Karpas-422 (cell line): ENCODE measurements around the gene UBR3. TPM values are rescaled to one million over a fixed set of nuclear protein-coding genes. Genes with fewer than 3 reads are reported as not detected.

ENCODE experiments used
- DNase-seq: peaks from one replicate; pipeline ENCODE4 v3.0.0-alpha.2; 2015
- H2AFZ ChIP-seq: fragments of 200-600 bp; sonication (generic); 2 replicates; pipeline ENCODE4 v1.6.1; 2014; ENCODE audit warnings: antibody characterized with exemption, low read length, mixed read lengths
- H3K27ac ChIP-seq: fragments of 200-600 bp; sonication (generic); 2 replicates; pipeline ENCODE4 v1.5.1; 2014; ENCODE audit warnings: mild to moderate bottlenecking, low read length, moderate library complexity
- H3K27me3 ChIP-seq: fragments of 200-600 bp; sonication (generic); 2 replicates; pipeline ENCODE4 v1.6.1; 2014; ENCODE audit warnings: low read length, mixed read lengths
- H3K36me3 ChIP-seq: fragments of 200-600 bp; sonication (generic); 2 replicates; pipeline ENCODE4 v1.6.1; 2014; ENCODE audit warnings: low read length, mixed read lengths; ENCODE audit not compliant: insufficient read depth
- H3K4me1 ChIP-seq: fragments of 200-600 bp; sonication (generic); 2 replicates; pipeline ENCODE4 v1.6.1; 2014; ENCODE audit warnings: mild to moderate bottlenecking, low read length, mixed read lengths
- H3K4me2 ChIP-seq: fragments of 200-600 bp; sonication (generic); 2 replicates; pipeline ENCODE4 v1.6.1; 2014; ENCODE audit warnings: low read length, low read depth, mild to moderate bottlenecking; ENCODE audit not compliant: poor library complexity, severe bottlenecking
- H3K4me3 ChIP-seq: fragments of 200-600 bp; sonication (generic); 2 replicates; pipeline ENCODE4 v1.5.1; 2014; ENCODE audit warnings: mild to moderate bottlenecking, antibody characterized with exemption, low read length, mixed read lengths
- H3K79me2 ChIP-seq: fragments of 200-600 bp; sonication (generic); 2 replicates; pipeline ENCODE4 v1.6.1; 2014; ENCODE audit warnings: mild to moderate bottlenecking, low read length, mixed read lengths
- H3K9ac ChIP-seq: fragments of 200-600 bp; sonication (generic); 2 replicates; pipeline ENCODE4 v1.6.0; 2014; ENCODE audit warnings: low read length
- H3K9me2 ChIP-seq: fragments of 200-600 bp; sonication (generic), shearing (Covaris generic); replicated peaks from 2 replicates; pipeline ENCODE4 v1.6.0; 2014; ENCODE audit warnings: mild to moderate bottlenecking, low read length, moderate library complexity; ENCODE audit not compliant: insufficient read depth
- H3K9me3 ChIP-seq: fragments of 300-700, 200-600 bp; sonication (generic); 2 replicates; pipeline ENCODE4 v1.6.1; 2014; ENCODE audit warnings: low read length, mixed read lengths
- H4K20me1 ChIP-seq: fragments of 200-600 bp; sonication (generic); 2 replicates; pipeline ENCODE4 v1.6.1; 2014; ENCODE audit warnings: mild to moderate bottlenecking, antibody characterized with exemption, low read length, low read depth; ENCODE audit not compliant: insufficient read depth
- total RNA-seq: library from RNA; depleted of rRNA; stranded (reverse); fragments of >200 nt; shearing (Covaris generic); gene quantifications from 2 replicates; pipeline ENCODE4 v1.2.3, GENCODE V29; 2014; ENCODE audit warnings: low replicate concordance

Gene UBR3
- total RNA-seq, 1 experiment from 2014 or later = 50.8 TPM

DNA sequence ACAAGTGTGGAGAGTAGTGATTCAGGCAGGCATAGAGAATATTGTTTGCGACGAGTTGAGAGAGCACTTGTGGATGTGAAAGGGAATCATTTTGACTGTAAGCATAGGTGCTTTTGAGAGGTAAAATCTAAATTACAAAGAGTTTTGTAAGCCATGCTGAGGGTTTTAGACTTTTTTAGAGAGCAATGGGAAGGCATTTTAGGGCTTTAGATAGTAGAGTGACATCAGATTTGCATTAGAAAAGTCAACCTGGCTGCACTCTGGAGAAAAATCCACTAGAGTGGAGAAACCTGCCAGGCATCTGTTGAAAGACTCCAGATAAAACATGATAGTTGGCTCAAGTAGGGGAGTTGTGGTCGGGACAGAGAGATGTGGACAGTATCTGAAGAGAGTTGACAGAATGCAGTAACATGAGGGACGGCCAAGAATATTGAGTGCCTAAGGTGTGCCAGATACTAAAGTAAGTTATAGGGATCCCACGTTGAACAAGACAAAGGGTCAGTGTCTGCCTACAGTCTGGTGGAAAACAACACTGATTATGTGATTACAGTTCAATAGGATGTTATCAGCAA lies 258.9 kb downstream of the UBR3 start:
- H2AFZ ChIP-seq = no peak overlapping the region
- peaks cover 7% of the 10 kb centered on the region; the same call in 1 of the 2 replicates for H3K36me3 ChIP-seq
- no peaks in the 10 kb centered on the region for H3K9me2 ChIP-seq
- H3K9me3 ChIP-seq = no peaks in the 10 kb centered on the region
- DNase-seq = no peak
- H3K4me3 ChIP-seq = no peak overlapping the region
- H3K9ac ChIP-seq = no peak overlapping the region
- no peak overlapping the region for H3K4me2 ChIP-seq
- H3K4me1 ChIP-seq = no peaks in the 10 kb centered on the region
- H4K20me1 ChIP-seq = no peaks in the 10 kb centered on the region
- H3K79me2 ChIP-seq = no peaks in the 10 kb centered on the region
- H3K27me3 ChIP-seq = no peaks in the 10 kb centered on the region
- no peak overlapping the region for H3K27ac ChIP-seq

DNA sequence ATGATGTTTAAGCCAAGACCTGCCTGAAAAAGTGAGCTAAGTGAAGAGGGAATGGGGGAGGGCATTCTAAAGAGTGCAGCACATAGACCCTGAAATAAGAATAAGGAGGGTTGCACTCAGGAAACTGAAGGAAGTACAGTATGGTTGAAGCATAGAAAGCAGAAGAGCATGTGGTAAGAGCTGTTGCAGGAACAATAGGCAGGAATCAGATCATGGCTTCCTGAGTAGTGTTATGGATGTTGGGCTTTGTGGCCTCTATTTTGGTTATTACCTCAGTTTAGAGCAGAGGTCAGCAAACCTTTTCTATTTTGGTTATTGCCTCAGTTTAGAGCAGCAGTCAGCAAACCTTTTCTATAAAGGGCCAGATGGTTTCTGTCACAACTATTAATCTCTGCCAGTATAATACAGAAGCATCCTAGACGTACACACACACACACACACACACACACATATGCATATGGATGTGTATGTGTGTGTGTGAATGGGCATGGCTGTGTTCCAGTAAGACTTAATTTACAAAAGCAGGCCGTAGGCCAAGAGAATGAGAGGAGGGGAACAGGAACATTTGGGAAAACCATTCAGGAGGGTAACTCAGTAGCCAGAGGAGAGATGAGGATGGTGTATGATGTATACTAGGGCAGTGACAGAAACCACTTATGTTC lies 259.6 kb downstream of the UBR3 start:
- DNase-seq = no peak
- H3K79me2 ChIP-seq = no peaks in the 10 kb centered on the region

GRCh38 chr2:170087413-170087793 lies 260.1 kb downstream of the UBR3 start:
- no peak overlapping the region for H3K4me2 ChIP-seq
- no peak overlapping the region for H3K4me3 ChIP-seq
- no peaks in the 10 kb centered on the region for H3K4me1 ChIP-seq
- H3K27me3 ChIP-seq = no peaks in the 10 kb centered on the region
- no peaks in the 10 kb centered on the region for H3K79me2 ChIP-seq
- DNase-seq = no peak
- H3K36me3 ChIP-seq = peaks cover 10% of the 10 kb centered on the region; the same call in 1 of the 2 replicates
- no peak overlapping the region for H2AFZ ChIP-seq
- no peak overlapping the region for H3K27ac ChIP-seq
- no peaks in the 10 kb centered on the region for H4K20me1 ChIP-seq
- no peaks in the 10 kb centered on the region for H3K9me2 ChIP-seq
- no peaks in the 10 kb centered on the region for H3K9me3 ChIP-seq
- H3K9ac ChIP-seq = no peak overlapping the region

More for the DNA sequence above, 259.6 kb downstream of the UBR3 start:
- no peak overlapping the region for H2AFZ ChIP-seq
- H3K36me3 ChIP-seq = peaks cover 7% of the 10 kb centered on the region; the same call in 1 of the 2 replicates
- H3K9me2 ChIP-seq = no peaks in the 10 kb centered on the region
- no peaks in the 10 kb centered on the region for H3K9me3 ChIP-seq
- H3K27me3 ChIP-seq = no peaks in the 10 kb centered on the region
- H3K27ac ChIP-seq = no peak overlapping the region
- no peak overlapping the region for H3K9ac ChIP-seq
- no peak overlapping the region for H3K4me2 ChIP-seq
- H3K4me1 ChIP-seq = no peaks in the 10 kb centered on the region
- no peak overlapping the region for H3K4me3 ChIP-seq
- no peaks in the 10 kb centered on the region for H4K20me1 ChIP-seq

GRCh38 chr2:170088776-170089175 lies 261.5 kb downstream of the UBR3 start:
- Histone ChIP-seq H3K36me3 (peaks cover 8% of the 10 kb centered on the region; the same call in 1 of the 2 replicates), H3K79me2 (no peaks in the 10 kb centered on the region), H3K4me3 (no peak overlapping the region), H3K9ac (no peak overlapping the region), H2AFZ (no peak overlapping the region), H3K9me3 (no peaks in the 10 kb centered on the region), H3K9me2 (no peaks in the 10 kb centered on the region), H3K4me2 (no peak overlapping the region), H3K27me3 (no peaks in the 10 kb centered on the region), H4K20me1 (no peaks in the 10 kb centered on the region), H3K27ac (no peak overlapping the region), H3K4me1 (no peaks in the 10 kb centered on the region)
- DNase-seq = no peak

DNA sequence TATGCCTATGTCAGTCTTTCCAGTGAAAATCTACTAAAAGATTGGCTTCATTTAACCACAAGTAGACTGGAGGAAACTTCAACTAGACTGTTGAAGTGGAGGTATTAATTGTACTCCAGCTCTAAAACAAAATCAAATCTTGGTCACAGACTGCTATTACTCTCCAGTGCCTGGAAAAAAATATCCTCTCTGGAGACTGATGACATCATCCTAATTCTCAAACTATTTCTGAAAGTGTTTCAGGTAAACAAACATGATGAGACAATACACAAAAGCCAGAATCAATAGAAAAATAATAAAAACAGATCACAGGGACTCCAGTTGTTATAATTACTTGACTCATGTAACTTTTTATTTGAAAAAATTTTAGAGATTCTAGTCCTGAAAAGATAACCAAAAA lies 263.0 kb downstream of the UBR3 start:
- Histone ChIP-seq H3K27ac (no peak overlapping the region), H3K9me2 (no peaks in the 10 kb centered on the region), H3K9me3 (no peaks in the 10 kb centered on the region), H3K27me3 (no peaks in the 10 kb centered on the region), H3K4me1 (no peaks in the 10 kb centered on the region), H4K20me1 (no peaks in the 10 kb centered on the region), H2AFZ (no peak overlapping the region), H3K4me3 (no peak overlapping the region), H3K4me2 (no peak overlapping the region), H3K9ac (no peak overlapping the region), H3K79me2 (no peaks in the 10 kb centered on the region), H3K36me3 (0 out of 2 replicates have a peak, but pooled peaks cover 6% of the 10 kb centered on the region)
- no peak for DNase-seq

DNA sequence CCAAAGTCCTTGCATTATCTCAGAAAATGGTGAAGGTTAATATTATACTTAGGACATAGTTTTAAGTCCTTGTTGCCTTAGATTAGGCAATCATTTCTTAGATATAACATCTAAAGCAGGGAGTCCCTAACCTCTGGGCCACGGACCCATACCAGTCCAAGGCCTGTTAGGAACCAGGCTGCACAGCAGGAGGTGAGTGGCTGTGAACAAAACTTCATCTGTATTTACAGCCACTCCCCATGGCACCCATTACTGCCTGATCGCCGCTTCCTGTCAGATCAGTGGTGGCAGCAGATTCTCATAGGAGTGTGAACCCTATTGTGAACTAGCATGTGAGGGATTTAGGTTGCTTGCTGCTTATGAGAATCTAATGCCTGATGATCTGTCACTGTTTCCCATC lies 264.2 kb downstream of the UBR3 start:
- no peak overlapping the region for H3K4me3 ChIP-seq
- 0 out of 2 replicates have a peak, but pooled peaks cover 6% of the 10 kb centered on the region for H3K36me3 ChIP-seq
- H3K4me1 ChIP-seq = no peaks in the 10 kb centered on the region
- H2AFZ ChIP-seq = no peak overlapping the region
- H3K27ac ChIP-seq = no peak overlapping the region
- no peak for DNase-seq
- no peak overlapping the region for H3K4me2 ChIP-seq
- no peaks in the 10 kb centered on the region for H4K20me1 ChIP-seq
- no peaks in the 10 kb centered on the region for H3K27me3 ChIP-seq
- no peaks in the 10 kb centered on the region for H3K9me2 ChIP-seq
- no peaks in the 10 kb centered on the region for H3K9me3 ChIP-seq
- H3K79me2 ChIP-seq = no peaks in the 10 kb centered on the region
- H3K9ac ChIP-seq = no peak overlapping the region

- no peak overlapping the region for H3K4me2 ChIP-seq
- no peaks in the 10 kb centered on the region for H3K9me3 ChIP-seq
- no peaks in the 10 kb centered on the region for H4K20me1 ChIP-seq
- no peak overlapping the region for H3K9ac ChIP-seq
- DNase-seq = no peak
- H3K4me3 ChIP-seq = no peak overlapping the region
- H2AFZ ChIP-seq = no peak overlapping the region
- no peaks in the 10 kb centered on the region for H3K79me2 ChIP-seq
- 0 out of 2 replicates have a peak, but pooled peaks cover 6% of the 10 kb centered on the region for H3K36me3 ChIP-seq
- no peaks in the 10 kb centered on the region for H3K9me2 ChIP-seq
- H3K27me3 ChIP-seq = no peaks in the 10 kb centered on the region
- H3K27ac ChIP-seq = no peak overlapping the region
- H3K4me1 ChIP-seq = no peaks in the 10 kb centered on the region
These were observed 265.3 kb downstream of the UBR3 start for GRCh38 chr2:170092436-170093060.

DNA sequence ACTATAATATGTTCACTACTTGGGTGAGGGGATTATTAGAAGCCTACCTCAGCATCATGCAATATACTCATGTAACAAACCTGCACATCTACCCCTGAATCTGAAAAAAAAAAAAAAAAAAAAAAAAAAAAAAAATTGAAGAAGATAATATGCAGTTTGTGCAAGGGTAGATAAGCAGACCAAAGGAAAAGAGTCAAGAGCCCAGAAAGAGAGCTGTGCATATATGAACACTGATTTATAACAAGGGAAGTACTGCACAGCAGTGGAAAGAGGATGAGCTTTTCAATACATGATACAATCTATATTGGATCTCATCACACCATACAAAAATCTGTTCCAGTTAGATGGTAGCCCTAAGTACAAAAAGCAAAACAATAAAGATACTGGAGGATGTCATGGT lies 268.1 kb downstream of the UBR3 start:
- Histone ChIP-seq H3K9ac (no peak overlapping the region), H3K27me3 (no peaks in the 10 kb centered on the region), H3K27ac (no peak overlapping the region), H3K9me2 (no peaks in the 10 kb centered on the region), H3K36me3 (0 out of 2 replicates have a peak, but pooled peaks cover 6% of the 10 kb centered on the region), H2AFZ (no peak overlapping the region), H3K4me2 (no peak overlapping the region), H4K20me1 (no peaks in the 10 kb centered on the region), H3K4me1 (no peaks in the 10 kb centered on the region), H3K4me3 (no peak overlapping the region), H3K9me3 (no peaks in the 10 kb centered on the region), H3K79me2 (no peaks in the 10 kb centered on the region)
- no peak for DNase-seq
